HL-60 (cell line): Measurements from ENCODE around the gene GPR17.
A peak's percentile ranks its signal among the peaks of the same experiment; 100 is the strongest.

Experiments used
- CTCF ChIP-seq: IDR thresholded peaks from one replicate; pipeline ENCODE4 v1.5.1; 2011; ENCODE audit warnings: low read length, control low read depth, inconsistent platforms; ENCODE audit not compliant: insufficient read depth
- GABPA ChIP-seq: IDR thresholded peaks from 2 replicates; pipeline ENCODE4 v1.6.1; 2012; ENCODE audit warnings: low read depth
- POLR2AphosphoS5 ChIP-seq: IDR thresholded peaks from 2 replicates; pipeline ENCODE4 v1.6.1; 2012; ENCODE audit warnings: low read depth
- REST ChIP-seq: IDR thresholded peaks from 2 replicates; pipeline ENCODE4 v1.6.1; 2012; ENCODE audit warnings: low read depth; ENCODE audit not compliant: insufficient replicate concordance
- SPI1 ChIP-seq: IDR thresholded peaks from 2 replicates; pipeline ENCODE4 v1.6.1; 2012; ENCODE audit warnings: low read depth, mild to moderate bottlenecking, borderline replicate concordance

DNA sequence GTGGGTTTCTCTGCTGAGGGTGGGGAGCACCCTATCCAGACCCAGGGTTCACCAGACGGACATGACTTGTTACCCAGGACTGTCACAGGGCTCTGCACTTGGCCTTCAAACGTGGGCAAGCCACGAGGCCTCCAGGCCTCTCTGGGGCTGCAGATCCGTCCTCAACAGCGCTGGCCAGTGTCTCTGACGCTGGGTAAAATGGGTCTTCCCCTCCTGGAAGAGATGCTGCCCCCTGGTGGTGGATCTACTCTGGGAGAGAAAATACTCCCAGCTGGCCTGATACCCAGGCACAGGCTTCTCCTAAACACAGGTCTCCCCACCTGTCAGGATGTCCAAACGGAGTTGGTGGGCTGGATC lies 3.7 kb downstream of the GPR17 start:
- TF ChIP-seq SPI1 (no peak), CTCF (peak; percentile 75), GABPA (no peak), POLR2AphosphoS5 (no peak), REST (no peak)
